Testis (tissue), 2 donors: ENCODE results near the gene LRP8.
"Not testable (repeated sequence)": the region's sequence is repeated elsewhere in the genome, so short reads cannot be mapped to it uniquely, and the experiment has no call there.

ENCODE experiments used
- POLR2A ChIP-seq: fragments of 450-650 bp; IDR thresholded peaks from one replicate; pipeline ENCODE4 v1.6.1; 2017; ENCODE audit warnings: antibody characterized with exemption, mild to moderate bottlenecking, moderate library complexity
- TF ChIP-seq, protein P1 (sequence below), 3 experiments: fragments of 450-650 bp in 2 of 3; fragments of 200-600 bp in 1 of 3; sonication (generic) in 1 of 3; IDR thresholded peaks; one replicate each; pipeline ENCODE4 v1.5.1; 2016 to 2019; ENCODE audit warnings: antibody characterized with exemption in 3 of 3, mild to moderate bottlenecking in 2 of 3, moderate library complexity in 1 of 3

GRCh38 chr1:53283156-53283555, 44.7 kb downstream of the LRP8 start:
- TF ChIP-seq, protein P1, sequence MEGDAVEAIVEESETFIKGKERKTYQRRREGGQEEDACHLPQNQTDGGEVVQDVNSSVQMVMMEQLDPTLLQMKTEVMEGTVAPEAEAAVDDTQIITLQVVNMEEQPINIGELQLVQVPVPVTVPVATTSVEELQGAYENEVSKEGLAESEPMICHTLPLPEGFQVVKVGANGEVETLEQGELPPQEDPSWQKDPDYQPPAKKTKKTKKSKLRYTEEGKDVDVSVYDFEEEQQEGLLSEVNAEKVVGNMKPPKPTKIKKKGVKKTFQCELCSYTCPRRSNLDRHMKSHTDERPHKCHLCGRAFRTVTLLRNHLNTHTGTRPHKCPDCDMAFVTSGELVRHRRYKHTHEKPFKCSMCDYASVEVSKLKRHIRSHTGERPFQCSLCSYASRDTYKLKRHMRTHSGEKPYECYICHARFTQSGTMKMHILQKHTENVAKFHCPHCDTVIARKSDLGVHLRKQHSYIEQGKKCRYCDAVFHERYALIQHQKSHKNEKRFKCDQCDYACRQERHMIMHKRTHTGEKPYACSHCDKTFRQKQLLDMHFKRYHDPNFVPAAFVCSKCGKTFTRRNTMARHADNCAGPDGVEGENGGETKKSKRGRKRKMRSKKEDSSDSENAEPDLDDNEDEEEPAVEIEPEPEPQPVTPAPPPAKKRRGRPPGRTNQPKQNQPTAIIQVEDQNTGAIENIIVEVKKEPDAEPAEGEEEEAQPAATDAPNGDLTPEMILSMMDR (IDR thresholded peaks at IDR 0.05): not testable (repeated sequence)
- not testable (repeated sequence) for TF ChIP-seq POLR2A
